ENCODE measurements around the gene BMPER.
A peak's percentile ranks its signal among the peaks of the same experiment; 100 is the strongest.

BMPER gene

DNA sequence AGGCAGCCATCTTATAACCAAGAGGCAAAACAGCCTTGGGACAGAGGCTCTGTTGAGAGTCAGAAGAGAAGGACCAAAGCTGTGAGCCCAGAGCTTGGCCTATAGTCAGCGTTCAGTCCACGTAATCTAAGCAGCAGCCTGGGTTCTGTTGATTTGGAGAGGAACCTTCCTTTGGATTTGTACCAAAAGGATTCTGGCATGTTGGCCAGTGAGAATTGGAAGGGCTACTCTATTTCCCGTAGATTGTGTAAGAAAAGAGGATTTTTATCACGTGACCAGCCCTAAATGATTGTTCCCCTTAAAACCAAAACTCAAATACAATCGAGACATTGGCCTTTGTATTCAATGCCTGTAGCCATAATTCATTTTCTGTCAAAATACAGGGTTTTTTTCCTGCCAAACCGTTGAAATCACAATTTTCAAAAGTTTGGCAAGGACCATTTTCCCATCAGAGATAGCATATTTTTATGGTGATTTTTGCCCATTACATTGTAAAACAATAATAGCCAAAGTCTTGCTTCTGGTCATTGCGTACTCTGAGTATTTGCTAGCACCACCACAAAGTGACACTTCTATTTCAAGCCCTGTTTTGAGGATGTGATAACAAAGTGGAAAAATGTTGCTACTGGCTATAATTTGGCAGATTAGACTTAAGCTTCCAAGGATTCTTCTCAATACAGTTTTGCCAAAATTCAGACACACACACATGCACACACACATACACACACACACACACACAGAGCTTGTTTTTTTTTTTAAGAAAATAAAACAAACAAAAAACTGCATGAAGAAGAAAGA lies 23.1 kb upstream of the BMPER start:
- TF ChIP-seq, protein P1, sequence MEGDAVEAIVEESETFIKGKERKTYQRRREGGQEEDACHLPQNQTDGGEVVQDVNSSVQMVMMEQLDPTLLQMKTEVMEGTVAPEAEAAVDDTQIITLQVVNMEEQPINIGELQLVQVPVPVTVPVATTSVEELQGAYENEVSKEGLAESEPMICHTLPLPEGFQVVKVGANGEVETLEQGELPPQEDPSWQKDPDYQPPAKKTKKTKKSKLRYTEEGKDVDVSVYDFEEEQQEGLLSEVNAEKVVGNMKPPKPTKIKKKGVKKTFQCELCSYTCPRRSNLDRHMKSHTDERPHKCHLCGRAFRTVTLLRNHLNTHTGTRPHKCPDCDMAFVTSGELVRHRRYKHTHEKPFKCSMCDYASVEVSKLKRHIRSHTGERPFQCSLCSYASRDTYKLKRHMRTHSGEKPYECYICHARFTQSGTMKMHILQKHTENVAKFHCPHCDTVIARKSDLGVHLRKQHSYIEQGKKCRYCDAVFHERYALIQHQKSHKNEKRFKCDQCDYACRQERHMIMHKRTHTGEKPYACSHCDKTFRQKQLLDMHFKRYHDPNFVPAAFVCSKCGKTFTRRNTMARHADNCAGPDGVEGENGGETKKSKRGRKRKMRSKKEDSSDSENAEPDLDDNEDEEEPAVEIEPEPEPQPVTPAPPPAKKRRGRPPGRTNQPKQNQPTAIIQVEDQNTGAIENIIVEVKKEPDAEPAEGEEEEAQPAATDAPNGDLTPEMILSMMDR (conservative IDR thresholded peaks at IDR 0.05; ENCODE audit: low read length): no peak
- no peak overlapping the region for H3K4me3 ChIP-seq (ENCODE audit: low read length)
- DNase-seq (ENCODE audit: low read depth): peak; percentile 88

DNA sequence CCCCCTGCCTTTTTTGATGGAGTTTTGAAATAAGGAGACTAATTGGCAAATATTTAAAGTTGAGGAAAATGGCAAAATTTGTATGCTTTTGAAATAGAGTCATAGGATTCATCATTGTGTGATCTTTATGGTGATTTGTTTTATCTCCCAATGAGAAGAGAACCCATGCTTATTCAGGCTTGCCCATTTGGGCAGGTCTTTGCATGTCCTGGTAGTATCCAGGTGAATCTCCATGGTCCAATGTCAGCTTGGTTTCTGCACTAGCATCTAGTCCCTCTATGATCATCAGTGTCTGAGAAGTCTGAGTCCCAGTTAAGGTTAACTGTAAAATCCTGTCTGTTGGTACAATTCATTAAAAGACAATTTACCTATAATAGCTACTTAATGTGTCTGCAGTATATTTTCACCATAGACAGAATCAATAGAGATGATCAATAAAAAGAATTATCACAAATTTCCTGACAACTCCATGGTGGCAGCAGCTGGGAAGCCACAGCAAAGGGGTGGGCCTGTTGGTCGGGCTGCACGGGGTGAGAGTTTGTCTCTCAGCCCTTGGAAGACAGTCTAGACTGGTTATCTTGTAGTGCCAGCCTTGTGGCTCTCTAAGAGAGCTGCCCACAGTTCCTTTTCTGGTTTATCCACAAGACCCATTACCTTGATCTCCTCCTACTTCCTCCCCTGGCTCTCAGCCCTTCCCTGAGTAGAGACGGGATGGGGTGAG lies 22.2 kb upstream of the BMPER start:
- H3K4me3 ChIP-seq (ENCODE audit: low read length): no peak overlapping the region
- DNase-seq (ENCODE audit: low read depth): no peak
- TF ChIP-seq, protein P1 (conservative IDR thresholded peaks at IDR 0.05; ENCODE audit: low read length): no peak

DNA sequence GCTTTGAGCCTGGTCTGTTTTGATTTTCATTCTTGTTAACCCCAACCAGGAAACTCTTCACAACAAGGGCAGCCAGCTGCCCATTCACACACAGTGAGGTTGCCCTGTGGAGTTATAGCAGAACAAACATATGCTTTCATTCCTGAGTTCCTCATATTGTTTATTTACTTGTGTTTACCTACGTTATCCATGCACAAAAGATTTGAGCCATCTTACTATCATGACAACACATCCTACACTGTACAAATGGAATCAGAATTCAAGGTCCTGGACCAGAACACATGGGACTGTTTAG lies 21.7 kb upstream of the BMPER start:
- DNase-seq (ENCODE audit: low read depth): no peak
- no peak overlapping the region for H3K4me3 ChIP-seq (ENCODE audit: low read length)
- TF ChIP-seq, protein P1 (conservative IDR thresholded peaks at IDR 0.05; ENCODE audit: low read length): no peak

DNA sequence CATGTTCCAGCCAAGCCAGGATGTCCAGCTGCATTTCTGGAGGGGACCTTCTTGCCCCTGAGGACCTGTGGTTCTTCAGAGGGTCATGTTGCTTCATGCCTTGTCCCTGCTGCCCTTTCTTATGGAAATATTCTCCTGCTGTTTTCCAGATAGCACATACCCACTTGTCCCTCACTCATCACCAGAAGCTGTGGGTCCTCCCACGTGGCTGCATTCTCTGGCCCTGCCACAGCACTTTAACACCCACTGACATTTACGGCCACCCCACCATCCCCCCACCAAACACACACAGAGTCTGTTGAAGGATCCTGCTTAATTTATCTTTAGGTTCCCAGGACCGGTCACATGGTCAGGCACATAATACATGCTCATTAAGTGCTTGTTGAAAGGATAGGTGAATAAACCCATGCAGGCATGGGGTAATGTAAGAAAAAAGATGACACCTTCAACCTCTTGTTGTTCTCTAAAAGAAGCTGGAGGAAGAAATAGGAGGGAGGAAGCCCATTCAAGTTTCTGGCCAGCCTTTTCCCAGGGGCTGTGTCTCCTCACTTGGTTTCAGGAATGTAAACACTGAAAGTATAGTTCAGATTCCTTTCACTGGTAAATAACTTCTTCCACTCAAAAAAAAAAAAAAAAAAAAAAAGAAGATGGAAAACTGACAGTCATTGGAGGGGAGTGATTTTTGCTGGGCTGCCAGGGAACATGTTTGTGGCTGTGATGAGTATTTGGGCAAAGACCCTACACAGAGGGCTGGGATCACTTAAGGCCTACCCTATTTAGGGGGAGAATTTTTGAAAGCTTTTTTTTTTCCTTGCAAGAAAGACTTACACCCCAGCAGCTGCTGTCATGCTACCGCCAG lies 19.8 kb upstream of the BMPER start:
- TF ChIP-seq, protein P1 (conservative IDR thresholded peaks at IDR 0.05; ENCODE audit: low read length): no peak
- peak; percentile 56 for DNase-seq (ENCODE audit: low read depth)
- H3K4me3 ChIP-seq (ENCODE audit: low read length): no peak overlapping the region

DNA sequence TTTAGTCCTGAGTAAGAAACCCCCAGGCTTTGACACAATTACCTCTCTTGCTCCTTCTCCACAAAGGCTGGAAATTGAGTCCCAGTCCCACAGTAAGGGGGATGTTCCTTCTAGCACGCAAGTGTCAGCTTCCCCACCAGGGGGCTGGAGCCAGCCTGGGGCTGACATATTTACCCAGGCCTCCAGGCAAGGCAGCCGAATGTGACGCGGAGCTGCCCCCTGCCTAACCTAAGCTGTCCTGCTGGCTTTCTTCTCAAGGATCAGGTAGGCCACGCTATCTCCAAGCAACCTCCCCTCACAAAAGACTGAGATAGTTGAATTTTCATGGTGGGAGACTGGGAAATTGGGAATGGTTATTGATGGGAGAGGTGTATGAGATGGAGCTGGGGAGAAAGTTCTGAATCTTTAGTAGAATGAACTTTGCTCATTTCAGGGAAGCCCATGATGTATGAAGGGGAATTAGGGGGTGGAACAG lies 19.2 kb upstream of the BMPER start:
- TF ChIP-seq, protein P1 (conservative IDR thresholded peaks at IDR 0.05; ENCODE audit: low read length): no peak
- H3K4me3 ChIP-seq (ENCODE audit: low read length): no peak overlapping the region
- DNase-seq (ENCODE audit: low read depth): no peak

DNA sequence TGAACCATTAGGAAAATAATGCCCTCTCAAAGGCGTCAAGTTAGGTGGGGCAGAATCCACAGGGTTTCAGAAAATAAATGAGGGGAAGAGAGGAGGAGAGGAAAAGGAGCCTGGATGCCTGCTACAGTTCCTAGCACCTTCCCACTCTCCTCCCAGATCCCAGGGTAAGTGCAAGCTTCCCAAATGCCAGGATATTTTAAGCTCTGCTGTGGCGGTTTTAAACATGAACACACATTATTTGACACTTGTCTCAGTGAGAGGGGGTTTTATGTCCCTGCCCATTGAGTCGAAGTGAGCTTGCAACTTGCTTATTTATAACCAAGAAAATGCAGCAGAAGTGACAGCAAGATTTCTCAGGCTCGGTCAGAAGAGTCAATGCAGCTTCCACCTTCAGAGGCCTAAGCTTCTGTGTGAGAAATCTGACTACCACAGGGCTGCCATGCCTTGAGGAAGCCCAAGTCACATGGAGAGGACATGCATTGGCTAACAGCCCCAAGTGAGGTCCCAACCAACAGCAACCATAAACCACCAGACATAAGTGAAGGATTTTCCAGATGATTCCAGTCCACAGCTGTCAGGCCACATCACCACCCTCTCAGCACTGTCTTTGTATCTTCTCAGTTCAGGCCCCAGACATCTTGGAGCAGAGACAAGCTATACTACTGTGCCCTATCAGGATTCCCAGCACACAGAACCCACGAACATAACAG lies 17.9 kb upstream of the BMPER start:
- no peak for DNase-seq (ENCODE audit: low read depth)
- TF ChIP-seq, protein P1 (conservative IDR thresholded peaks at IDR 0.05; ENCODE audit: low read length): no peak

More for the DNA sequence above, 17.9 kb upstream of the BMPER start:
- no peak overlapping the region for H3K4me3 ChIP-seq (ENCODE audit: low read length)

Measured in AG10803 (cell line).